G401.6 (cell line): Measurements from ENCODE around the gene BRAF.
A peak's percentile ranks its signal among the peaks of the same experiment; 100 is the strongest.
"Not testable (repeated sequence)": the region's sequence is repeated elsewhere in the genome, so short reads cannot be mapped to it uniquely, and the experiment has no call there.

Experiments used
- FAIRE-seq: peaks from 2 replicates; lab custom pipeline; 2012; peaks lifted over from hg19 to GRCh38; lab: Jason Lieb, UNC

The BRAF gene

GRCh38 chr7:140767418-140767817, 157.3 kb downstream of the BRAF start:
- no peak for FAIRE-seq

GRCh38 chr7:140765441-140765840, 159.3 kb downstream of the BRAF start:
- not testable (repeated sequence) for FAIRE-seq

GRCh38 chr7:140763166-140763565, 161.6 kb downstream of the BRAF start:
- FAIRE-seq: not testable (repeated sequence)

DNA sequence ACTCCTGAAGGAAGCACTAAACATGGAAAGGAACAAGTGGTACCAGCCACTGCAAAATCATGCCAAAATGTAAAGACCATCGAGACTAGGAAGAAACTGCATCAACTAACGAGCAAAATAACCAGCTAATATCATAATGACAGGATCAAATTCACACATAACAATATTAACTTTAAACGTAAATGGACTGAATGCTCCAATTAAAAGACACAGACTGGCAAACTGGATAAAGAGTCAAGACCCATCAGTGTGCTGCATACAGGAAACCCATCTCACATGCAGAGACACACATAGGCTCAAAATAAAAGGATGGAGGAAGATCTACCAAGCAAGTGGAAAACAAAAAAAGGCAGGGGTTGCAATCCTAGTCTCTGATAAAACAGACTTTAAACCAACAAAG, 163.4 kb downstream of the BRAF start:
- not testable (repeated sequence) for FAIRE-seq

GRCh38 chr7:140754506-140754905, 170.2 kb downstream of the BRAF start:
- no peak for FAIRE-seq

GRCh38 chr7:140752533-140752932, 172.2 kb downstream of the BRAF start:
- no peak for FAIRE-seq

DNA sequence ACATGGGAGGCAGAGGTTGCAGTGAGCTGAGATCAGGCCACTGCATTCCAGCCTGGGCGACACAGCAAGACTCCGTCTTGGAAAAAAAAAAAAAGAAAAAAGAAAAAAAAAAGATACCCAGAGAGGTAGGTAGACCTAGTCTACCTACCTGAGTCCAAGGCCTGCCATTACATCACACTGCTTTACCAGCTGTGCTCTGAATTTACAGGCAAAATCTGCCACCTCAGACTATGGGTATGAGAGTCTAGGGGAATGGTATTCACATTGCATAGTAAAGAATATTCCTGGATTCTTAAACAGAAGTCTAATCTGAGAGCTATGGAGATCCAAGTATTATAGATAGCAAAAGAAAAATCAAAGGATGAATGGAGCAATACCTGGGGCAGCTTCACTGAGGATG, 178.0 kb downstream of the BRAF start:
- FAIRE-seq: no peak

GRCh38 chr7:140745266-140746058, 179.3 kb downstream of the BRAF start:
- FAIRE-seq: no peak

DNA sequence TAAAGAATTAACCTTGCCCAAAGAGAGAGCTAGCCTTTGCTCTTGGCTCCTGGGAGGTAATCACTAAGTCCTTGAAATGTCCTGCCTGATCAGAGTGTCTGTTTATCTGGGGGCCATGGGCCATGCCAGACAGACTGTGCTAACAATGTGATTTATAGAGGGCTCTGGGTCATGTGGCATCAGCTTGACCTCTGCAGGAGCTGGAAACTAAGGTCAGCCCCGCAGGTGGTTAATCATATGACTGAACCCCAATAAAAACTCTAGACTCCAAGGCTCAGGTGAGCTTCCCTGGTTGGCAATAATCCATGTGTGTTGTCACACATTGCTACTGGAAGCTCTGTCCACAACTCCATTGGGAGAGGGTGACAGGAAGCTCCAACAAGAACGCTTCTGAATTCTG, 180.7 kb downstream of the BRAF start:
- FAIRE-seq: no peak

DNA sequence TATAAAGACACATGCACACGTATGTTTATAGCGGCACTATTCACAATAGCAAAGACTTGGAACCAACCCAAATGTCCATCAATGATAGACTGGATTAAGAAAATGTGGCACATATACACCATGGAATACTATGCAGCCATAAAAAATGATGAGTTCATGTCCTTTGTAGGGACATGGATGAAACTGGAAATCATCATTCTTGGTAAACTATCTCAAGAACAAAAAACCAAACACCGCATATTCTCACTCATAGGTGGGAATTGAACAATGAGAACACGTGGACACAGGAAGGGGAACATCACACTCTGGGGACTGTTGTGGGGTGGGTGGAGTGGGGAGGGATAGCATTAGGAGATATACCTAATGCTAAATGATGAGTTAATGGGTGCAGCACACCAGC, 181.5 kb downstream of the BRAF start:
- not testable (repeated sequence) for FAIRE-seq

DNA sequence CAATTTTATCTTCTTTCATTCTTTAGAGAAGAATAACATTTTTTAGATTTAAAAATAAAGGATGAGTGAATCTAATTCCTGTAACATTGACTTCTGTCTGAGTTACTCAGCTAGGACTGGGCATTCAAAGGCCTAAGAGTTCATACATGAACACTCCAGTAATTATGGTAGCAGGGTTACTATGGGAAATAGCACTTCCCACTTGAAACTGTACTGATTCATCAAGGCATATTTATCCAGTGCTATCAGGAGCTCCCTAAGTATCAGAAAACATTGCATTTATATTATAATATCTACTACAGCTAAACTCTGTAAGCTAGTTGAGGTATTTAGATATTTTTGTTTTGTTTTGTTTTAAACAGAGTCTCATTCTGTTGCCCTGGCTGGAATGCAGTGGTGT, 186.4 kb downstream of the BRAF start:
- no peak for FAIRE-seq

GRCh38 chr7:140734729-140735128, 190.0 kb downstream of the BRAF start:
- FAIRE-seq: peak; percentile 71

- no peak for FAIRE-seq
These were observed 190.6 kb downstream of the BRAF start for GRCh38 chr7:140734096-140734495.

- FAIRE-seq: no peak
These were observed 192.3 kb downstream of the BRAF start for GRCh38 chr7:140732416-140732815.

- peak; percentile 92 for FAIRE-seq
These were observed 198.4 kb downstream of the BRAF start for GRCh38 chr7:140726281-140726680.

- FAIRE-seq: no peak
These were observed 200.0 kb downstream of the BRAF start for GRCh38 chr7:140724706-140725105.

DNA sequence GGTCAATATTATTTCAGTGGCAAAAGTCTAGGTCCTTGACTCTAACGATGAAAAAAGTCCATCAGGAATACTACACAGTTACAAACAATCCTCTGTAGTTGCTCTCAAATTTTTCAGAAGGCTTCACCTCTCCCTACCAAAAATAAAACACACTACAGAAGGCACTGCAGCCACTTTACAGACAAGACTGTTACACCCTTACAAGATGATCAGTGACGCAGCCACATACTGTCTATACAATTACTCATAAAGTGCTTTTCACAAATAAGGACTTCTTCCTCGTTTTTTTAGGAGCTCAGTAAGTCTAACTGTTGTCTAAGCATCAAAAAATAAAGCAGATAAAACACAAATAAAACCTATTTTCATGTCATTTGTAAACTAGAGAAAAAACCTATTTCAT, 201.2 kb downstream of the BRAF start:
- no peak for FAIRE-seq

DNA sequence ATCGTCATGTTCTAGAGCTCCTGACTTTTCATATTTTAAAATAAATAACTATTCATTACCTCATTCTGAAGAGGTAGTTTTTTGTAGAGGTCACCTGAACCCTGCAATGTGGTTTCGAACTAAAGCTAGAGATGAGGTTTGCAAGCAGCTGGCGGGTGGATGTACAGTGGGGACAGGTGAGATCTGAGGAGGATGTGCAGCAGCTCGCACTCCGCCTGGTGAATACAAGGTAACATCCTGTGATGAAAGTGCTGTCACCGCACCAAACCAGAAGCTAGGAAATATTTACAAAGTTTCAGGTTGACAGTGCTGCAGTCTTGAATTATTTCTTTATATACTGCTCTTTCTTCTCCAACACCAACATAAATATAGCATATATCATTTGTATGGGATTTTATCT, 201.7 kb downstream of the BRAF start:
- no peak for FAIRE-seq

DNA sequence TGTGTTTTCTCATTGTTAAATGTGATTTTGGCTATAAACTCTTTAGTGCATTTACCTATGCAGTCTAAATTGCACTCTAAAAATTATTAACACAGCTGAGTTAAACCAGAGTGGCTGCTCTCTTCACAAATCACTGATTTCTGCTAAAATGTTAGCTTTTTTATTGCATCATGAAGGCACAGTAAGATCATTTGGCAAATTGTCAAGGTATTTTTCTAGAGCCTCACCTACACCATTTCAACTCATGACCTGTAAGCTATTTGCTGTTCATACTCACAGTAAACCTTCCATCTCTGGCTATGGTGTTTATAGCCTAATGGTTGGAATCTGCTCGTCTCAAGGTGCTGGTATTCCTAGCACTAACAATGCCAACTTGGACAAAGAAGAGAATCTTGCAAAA, 202.5 kb downstream of the BRAF start:
- FAIRE-seq: no peak

GRCh38 chr7:140719721-140720120, 205.0 kb downstream of the BRAF start:
- no peak for FAIRE-seq

DNA sequence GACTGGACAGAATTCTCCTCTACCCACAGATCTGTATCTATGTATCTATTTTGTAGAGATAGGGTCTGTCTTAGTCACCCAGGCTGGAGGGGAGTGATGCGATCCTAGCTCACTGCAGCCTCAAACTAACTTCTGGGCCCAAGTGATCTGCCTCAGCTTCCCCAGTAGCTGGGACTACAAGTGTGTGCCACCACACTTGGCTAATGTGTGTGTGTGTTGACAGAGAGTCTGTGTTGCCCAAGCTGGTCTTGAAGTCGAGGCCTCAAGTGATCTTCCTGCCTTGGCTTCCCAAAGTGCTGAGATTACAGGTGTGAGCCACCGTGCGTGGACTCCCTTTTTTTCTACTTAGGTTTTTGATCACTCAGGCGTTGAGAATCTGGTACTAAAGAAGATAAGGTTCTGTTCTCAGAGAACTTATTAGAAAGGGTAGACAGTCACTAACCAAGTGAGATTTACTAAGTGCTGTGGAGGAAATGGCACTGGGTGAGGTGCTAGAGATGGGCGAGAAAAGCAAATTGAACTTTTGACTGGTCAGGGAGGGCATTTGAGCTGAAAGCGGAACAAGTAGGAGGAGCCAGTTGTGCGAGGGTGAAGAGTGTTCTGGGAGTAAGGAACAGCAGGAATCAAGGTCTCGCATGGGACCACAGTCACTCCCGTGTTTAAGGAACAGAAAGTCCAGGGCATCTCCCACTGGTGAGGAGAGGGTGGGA, 210.2 kb downstream of the BRAF start:
- no peak for FAIRE-seq

DNA sequence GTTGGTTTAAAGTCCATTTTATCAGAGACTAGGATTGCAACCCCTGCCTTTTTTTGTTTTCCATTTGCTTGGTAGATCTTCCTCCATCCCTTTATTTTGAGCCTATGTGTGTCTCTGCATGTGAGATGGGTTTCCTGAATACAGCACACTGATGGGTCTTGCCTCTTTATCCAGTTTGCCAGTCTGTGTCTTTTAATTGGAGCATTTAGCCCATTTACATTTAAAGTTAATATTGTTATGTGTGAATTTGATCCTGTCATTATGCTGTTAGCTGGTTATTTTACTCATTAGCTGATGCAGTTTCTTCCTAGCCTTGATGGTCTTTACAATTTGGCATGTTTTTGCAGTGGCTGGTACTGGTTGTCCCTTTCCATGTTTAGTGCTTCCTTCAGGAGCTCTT, 212.3 kb downstream of the BRAF start:
- not testable (repeated sequence) for FAIRE-seq

- FAIRE-seq: not testable (repeated sequence)
These were observed 216.0 kb downstream of the BRAF start for GRCh38 chr7:140708764-140709163.

- no peak for FAIRE-seq
These were observed 217.6 kb downstream of the BRAF start for GRCh38 chr7:140707132-140707531.
